Measurements from ENCODE around the gene SYT12.

SYT12 gene

DNA sequence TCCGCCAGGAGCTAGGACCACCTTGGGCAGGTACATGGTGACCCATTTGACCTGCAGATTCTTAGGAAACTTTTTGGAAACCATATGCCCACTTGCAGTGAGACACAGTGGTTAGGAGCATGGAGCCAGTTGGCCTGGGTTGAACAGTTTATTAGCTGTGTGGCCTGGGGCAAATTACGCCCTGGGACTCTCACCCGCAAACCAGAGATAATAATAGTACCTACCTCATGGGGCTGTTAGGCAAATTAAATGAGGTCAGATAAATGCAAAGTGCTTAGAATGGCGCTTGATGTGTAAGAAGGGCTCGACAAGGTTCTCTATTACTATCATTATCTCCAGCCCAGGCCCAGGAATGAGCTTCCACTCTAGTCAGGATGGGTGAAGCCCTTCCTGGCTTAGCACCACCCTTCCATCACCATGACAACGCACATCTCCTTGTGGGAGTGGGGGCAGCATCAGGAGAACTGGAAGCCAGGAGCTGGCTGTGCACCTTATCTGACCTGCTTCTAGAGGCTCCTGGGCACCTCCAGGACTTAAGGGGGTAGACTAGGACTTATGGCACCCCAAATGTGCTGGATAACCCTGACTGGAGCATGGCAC lies 5.1 kb downstream of the SYT12 start:
- no peak for DNase-seq (ENCODE audit: low spot score)

DNA sequence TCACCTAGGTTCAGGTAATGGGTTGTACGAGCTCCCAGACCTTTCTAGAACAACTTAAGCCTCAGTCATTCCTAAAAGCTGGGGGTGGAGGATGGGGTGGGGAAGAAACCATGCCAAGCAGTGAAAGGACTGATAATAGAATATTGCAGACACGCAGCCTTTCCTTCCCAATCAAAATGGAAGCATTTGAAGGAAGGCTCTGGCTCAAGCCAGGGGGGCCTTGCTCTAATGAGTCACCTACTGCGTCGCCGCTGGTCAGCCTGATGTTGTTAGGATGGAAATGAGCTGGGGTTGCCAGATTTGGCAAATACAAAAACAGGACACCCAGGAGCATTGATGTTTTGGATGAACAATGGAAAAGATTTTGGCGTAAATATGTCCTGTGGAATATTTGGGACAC lies 6.2 kb downstream of the SYT12 start:
- no peak for DNase-seq (ENCODE audit: low spot score)

DNA sequence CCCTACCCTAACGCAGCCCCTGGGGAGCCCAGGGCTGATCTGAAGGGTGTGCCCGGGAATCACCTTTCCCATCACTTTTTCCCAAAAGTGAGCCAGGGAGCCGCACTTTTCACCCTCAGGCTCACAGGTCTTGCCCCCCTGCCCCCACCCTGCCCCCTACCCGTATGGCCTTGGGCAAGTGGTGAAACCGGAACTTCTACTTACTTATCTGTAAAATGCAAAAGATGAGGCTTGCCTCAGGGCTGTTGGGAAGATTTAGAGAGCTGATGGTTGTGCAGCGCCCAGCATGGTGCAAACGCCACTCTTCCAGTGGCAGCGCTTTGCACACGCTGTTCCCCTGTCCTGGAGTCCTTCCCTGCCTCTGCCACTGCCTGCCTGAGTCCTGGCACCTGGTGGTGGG lies 8.0 kb downstream of the SYT12 start:
- DNase-seq (ENCODE audit: low spot score): no peak

DNA sequence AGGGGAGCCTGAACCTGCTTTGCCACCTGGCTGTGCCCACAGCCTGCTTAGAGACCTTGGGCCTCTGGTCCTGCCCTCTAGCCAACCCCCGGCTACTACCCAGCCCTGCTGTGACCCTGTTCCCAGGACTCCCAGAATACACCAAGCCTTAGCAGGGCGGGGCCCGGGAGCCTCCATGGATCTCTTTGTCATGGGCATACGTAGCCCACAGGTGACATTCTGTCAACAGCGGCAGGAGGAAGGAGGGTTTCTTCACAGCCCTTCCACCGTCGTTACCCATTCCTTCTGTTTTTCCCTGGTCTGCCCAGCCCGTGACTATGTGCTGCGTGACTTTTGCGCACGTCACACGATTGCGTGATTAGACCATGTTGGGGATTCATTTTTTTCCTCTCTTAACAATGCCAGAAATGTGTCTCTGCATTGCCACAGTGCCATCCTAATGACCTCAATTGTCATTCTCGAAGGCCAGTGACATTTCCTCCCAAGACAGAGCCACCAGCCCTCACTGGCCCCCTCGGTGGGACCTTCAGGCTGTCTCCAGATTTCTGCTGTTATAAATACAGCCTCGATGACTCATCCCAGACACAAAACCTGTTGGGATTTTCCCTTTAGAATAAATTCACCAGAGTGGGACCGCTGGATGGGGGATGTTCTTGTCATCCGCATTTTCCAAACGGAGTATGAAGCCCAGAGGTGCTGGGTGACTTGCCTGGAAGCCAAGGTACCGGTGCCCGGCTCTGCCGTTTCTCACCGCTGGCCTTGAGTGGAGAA lies 9.0 kb downstream of the SYT12 start:
- no peak for DNase-seq (ENCODE audit: low spot score)

DNA sequence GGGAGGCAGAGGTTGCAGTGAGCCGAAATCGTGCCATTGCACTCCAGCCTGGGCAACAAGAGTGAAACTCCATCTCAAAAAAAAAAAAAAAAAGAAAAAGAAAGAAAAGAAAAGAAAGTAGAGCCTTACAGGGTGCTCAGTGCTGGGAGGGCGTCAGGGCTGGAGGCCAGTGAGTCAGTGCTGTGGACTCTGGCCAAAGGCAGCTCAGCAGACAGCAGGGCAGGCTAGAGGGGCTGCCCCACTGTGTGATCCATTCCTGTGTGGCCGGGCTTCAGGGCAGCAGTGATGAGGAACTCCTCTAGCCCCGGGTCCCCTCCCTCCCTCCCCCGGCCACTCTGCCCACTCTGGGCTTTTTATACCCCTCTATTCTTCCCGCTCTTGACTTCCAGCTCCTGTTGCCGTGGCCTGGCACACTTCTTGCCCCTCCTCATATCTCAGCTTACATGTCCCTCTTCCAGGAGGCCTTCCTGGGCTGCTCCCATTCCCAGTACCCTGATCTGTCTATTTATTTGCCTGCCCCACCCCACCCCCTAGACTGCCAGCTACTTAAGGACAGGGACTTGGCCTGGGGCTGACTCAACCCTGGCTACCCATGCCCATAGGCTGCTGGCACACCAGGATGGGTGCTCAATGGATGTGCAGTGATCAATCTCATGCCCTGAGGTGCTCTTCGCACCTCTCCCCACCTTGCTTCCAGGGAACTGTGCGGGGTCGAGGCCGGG lies 10.1 kb downstream of the SYT12 start:
- DNase-seq (ENCODE audit: low spot score): no peak

DNA sequence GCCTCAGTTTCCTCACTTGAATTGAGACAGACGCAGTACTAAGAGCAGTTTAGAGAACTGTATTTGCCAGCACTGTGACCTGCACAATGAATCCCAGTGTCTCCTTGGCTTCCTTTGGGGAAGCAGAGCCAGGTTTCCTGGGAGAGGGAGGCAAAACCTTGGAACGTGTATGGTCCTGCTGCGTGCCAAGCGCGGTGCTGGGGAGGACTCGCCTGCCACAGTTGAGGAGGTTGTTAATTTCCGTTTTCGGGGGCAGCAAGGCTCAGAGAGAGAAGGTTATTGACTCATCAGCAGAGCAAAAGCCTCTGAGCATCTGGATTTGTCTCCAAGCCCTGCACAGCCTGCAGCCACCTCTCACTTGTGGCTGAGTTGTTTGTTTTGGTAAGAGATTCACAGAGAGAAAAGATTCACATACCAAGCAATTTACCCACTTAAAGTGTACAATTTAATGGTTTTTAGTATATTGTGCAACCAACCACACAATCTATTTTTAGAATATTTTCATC lies 10.8 kb downstream of the SYT12 start:
- no peak for DNase-seq (ENCODE audit: low spot score)

DNA sequence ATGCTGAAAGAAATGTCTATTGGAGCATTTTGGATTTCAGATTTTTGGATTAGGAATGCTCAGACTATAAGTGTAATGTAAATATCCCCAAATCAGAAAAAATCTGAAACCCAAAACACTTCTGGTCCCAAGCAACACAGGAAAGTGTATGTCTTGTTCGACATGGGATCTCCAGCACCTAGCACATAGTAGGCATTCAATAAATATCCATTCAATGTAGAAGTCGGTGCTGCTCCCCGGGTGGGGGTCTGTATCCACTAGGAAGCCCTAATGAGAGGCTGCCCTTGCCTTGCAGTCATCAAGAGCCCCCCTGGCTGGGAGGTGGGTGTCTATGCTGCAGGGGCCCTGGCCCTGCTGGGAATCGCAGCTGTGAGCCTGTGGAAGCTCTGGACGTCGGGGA lies 11.4 kb downstream of the SYT12 start:
- DNase-seq (ENCODE audit: low spot score): no peak

DNA sequence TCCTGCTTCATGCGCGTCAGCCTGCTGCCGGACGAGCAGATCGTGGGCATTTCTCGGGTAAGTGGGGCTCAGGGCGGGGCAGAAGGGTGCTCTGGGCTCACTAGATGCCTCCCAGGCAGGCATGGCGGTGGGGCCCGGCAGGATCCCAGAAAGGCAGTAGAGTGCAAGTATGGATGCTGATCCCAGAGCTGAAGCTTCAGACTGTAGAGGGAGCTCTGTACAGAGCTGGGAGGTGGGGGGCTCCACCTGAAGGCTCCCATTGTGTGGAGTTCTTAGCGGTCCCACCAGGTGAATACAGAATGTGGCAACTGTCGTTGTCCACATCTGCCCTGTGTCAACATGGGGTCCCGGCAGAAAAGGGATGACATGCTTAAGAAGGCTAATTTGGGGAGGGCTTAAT lies 17.2 kb downstream of the SYT12 start:
- DNase-seq (ENCODE audit: low spot score): no peak

DNA sequence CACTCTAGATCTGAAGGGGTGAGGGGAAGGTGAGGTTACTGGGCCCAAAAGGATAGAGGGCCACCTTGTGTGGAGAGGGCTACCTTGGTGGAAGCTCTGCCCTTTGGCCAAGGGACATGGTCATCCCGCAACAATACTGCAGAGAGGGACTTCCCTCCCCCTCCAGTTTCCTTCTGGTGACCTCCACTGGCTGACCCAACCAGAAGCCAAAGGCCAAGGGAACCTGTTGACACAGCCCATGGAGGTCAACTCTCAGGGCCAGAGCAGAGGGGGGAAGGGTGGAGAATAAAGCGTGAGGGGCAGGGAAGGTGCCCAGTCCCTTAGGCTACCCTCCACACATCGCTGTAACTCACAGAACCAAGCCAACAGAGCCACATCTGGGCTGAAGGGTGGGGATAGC lies 18.7 kb downstream of the SYT12 start:
- no peak for DNase-seq (ENCODE audit: low spot score)

DNA sequence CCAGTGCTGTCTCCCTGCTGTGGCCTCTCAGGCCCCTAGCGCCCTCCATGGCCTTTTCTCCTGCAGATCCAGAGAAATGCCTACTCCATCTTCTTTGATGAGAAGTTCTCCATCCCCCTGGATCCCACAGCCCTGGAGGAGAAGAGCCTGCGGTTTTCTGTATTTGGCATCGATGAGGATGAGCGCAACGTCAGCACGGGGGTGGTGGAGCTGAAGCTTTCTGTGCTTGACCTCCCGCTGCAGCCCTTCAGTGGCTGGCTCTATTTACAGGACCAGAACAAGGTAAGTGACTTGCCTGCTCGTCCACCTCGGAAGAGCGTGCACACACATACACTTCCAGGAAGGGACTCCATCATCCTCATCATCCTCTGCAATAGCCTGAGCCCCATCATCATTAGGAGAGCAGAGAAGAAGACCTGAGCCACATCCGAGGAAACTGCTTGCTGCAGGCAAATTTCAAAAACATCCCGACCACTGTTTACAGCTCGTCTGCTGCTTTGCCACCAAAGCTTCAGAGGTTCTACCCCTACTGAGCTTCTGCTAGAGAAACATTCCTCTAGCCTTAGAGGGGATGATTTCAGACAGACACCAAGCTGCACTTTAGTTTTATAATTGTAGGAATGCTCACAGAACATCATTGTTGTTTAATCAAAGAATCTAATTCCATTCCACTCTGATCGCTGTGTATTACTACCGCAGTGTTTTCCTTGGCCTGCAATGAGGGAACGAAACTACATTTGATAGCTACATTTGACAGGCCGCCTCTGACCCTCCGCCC lies 20.8 kb downstream of the SYT12 start:
- no peak for DNase-seq (ENCODE audit: low spot score)

DNA sequence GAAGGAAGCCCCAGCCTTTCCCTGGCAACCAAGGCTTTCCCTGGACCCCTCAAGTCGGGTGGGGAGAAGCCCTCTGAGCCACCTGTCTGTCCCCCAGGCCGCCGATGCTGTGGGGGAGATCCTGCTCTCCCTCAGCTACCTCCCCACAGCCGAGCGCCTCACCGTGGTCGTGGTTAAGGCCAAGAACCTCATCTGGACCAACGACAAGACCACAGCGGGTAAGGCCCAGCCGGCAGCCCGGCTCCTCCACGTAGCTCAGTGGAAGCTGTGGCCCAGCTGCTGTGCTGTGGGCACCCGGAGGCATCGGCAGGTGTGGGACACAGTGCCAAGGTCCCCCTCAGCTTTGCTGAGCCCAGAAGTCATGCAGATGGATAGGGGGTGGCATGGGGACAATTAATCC lies 21.6 kb downstream of the SYT12 start:
- DNase-seq (ENCODE audit: low spot score): no peak

DNA sequence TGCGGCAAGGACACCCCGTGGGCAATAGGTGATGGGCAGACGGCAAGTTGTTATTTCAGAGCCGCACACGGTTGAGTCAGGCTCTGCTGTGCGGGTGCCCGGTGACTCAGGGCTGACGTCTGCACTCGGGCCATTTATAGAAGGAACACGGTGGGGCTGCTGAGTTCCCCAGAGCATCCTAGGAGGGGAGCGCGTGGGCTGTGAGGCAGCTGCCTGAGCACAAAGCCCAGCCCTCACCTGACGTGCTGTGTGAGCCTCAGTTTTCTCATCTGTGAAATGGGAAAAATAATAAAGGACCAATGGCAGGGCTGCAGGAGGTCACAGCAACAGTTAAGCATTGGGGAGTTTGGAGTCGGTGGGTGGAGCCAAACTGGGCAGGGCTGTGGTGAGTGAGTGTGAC lies 22.4 kb downstream of the SYT12 start:
- DNase-seq (ENCODE audit: low spot score): no peak

DNA sequence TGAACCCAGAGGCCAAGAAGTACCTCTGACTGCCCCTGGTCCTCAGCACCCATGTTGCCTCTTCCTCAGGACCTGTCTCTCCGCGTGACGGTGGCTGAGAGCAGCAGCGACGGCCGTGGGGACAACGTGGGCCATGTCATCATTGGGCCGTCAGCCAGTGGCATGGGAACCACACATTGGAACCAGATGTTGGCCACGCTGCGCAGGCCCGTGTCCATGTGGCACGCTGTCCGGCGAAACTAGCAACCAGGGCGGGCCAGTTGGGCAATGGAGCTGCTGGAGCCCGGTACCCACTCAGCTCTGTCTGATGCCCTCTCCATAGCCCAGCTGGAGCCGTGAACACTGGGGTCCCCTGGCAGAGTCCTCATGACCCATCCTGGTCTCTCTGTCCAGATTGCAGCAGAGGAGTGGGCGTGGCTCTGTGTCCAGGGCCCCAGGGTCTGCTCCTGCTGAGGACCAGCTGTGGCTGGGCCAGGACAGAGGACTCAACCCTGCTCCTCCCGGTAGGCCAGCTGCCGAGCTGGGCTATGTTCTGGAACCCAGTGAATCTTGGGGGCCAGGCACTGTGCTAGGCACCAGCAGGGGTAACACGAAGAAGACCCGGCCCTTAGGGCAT lies 25.7 kb downstream of the SYT12 start:
- DNase-seq (ENCODE audit: low spot score): no peak

DNA sequence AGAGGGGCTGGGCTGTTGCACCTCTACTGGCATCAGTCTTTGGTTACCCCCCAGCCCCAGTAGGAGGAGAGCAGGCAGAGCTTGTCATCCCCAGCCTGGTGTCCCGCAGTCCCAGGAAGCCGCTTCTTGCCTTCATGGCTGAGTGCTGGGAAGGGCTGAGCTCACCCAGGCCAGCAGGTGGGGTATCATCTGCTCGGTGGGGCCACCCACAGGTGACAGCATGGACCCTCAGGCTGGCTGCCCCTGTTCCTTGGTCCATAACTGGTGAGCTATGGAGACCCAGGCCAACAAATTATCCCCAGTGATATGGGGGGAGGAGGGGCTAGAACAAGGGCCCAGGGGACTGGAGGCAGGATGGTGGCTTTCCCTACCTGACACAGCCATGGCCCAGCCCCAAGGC lies 27.2 kb downstream of the SYT12 start:
- DNase-seq (ENCODE audit: low spot score): no peak

DNA sequence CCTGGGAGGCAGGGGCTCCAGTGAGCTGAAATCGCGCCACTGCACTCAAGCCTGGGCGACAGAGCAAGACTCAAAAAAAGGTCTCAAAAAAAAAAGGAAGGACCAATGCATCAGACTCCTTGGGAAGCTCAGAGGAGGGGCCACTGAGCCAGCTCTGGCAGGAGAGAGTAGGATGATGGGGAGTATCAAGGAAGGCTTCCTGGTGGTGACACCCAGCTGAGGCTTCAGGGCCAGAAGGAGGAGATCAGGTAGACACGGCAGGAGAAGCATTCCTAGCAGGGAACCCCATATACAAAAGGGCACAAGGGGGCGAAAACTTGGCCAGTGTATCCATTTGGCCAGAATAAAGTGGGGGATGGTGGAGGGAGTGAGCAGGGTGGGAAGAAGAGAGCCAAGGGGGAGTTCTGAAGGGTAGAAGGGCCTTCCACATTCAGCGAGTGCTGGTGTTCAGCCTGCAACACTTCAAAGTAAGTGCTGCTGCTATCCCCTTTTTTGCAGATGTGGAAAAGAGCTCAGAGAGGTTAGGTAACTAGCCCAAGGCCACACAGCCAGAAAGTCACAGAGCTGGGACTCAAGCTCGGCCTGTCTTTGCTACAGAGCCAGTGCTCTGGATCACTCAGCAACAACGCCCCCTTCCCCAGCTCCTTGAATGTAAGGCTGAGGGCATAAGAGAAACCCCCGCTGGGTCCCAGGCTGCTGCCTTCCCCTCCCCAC lies 28.4 kb downstream of the SYT12 start:
- no peak for DNase-seq (ENCODE audit: low spot score)

DNA sequence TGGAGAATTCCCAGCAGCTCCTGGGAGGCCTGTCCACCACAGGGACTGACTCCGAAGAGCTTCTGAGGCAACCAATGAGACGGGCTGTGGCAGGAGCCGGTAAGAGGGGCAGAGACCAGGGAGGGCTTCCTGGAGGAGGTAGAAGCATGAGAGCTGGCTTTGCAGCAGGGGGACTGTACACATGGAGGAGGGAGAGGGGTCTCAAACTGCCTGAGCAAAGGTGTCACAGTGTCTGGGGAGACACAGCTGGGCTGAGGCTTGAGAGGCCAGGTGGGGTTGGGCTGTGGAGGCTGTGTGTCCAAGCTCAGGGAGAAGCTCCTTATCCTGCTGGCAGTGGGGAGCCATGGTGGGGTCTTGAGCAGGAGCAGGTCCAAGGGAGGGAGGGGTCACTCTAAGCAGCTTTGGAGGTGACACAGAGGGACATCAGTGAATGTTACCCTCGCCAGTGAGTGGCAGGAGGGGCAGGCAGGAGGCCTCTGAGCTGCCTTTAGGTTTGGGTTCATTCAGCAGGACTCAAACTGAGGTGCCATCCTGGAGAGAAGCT lies 29.1 kb downstream of the SYT12 start:
- no peak for DNase-seq (ENCODE audit: low spot score)

DNA sequence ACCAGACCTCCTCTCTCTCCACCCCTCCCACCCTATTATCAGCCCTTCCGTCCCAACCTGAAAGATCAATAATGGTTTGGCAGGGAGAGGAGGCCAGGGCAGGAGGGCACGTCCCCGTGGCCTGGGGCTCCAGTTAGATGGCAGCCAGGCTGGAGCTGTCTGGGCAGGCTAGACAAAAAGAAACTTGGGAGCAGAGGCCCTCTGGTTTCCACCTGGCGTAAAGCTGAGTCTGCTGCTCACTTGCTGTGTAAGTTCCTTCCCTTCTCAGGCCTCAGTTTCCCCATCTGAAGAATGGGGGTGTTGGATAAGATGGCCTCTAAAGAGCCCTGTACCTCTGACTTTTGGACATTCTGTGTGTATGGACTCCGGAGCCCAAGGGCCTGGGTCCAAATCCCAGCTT lies 30.0 kb downstream of the SYT12 start:
- no peak for DNase-seq (ENCODE audit: low spot score)

DNA sequence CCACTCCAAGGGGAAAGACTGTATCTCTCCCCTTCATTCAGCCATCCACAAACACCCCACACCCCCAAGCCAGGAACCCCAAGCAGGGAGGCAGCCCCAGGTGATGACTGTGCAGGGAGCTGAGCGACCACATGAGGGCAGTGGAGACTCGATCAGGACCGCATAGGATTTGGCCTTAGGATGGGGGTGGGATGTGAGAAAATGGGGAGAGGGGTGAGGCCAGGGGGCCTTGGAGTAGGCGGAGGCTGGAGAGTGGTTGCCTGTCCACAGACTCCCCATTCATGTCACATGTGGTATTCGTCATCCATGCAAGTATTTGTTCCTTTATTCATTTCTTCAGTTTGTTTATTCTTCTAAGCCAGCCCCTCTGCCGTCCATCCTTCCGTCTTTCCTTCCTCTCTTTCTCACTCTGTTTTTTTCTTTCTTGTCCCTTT lies 31.0 kb downstream of the SYT12 start:
- peak; percentile 19 for DNase-seq (ENCODE audit: low spot score)

DNA sequence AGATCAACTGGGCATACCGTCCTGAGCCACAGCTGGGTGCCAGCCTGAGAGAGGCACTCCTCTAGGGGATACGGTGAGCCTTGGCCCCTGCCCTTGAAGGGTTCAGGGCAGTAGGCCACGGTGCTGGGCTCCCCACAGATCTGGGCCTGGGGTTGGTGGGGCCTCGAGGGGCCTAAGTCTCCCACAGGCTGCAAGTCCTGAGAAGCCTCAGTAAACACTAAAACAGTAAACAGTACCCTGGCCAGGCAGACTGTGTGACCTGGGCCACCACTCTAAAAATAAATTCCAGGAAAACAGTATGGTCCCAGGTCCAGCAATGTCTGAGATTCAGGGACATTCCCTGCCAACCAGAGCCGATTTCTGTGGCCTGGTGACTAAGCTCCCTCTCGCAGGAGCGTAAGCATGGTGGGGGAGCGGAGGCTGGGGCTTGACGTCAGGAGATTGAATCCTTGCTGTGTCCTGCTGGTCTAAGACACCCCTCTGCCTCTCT lies 31.5 kb downstream of the SYT12 start:
- no peak for DNase-seq (ENCODE audit: low spot score)

DNA sequence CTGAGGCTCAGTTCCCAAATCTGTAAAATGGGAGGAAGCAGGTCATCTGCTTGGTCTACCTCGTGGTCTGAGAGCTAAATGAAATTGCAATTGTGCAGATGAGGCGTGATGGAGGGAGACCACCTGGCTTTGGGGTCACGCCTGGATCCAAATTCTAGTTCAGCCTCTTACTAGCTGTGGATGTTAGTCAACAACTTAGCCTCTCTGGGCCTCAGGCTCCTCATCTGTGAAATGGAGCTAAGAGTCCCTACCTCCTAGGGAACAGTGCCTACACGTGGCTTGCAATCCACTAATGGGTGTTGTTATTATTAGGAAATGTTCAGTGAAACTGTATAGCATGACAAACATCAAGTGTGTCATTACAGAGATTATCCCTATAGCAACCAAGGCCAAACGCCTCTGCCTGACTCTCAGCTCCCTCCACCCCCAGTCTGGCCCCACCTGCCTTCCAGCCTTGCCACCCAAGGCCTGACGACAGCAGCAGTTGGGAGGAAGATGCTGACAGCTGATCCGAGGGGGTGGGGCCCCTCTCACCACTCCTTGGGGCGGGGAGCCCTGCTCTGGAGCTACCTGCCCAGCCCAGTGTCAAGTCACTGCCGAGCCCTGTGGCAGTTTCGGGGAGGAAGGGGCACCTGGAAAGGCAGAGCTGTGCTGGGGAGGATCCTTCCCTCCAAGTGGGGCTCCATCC lies 32.0 kb downstream of the SYT12 start:
- DNase-seq (ENCODE audit: low spot score): no peak
